Liver (tissue), 9 donors: ENCODE results near the gene OGFR. TPM values are rescaled to one million over a fixed set of nuclear protein-coding genes. Genes with fewer than 3 reads are reported as not detected.

Experiments used
- DNase-seq: peaks from one replicate; pipeline ENCODE4 v3.0.0-alpha.2; 2017; ENCODE audit warnings: low spot score
- H3K27ac ChIP-seq, 2 donors: one replicate each; pipeline ENCODE4 v1.7.0; 2013; ENCODE audit warnings: inconsistent platforms in 2 of 2, low read length in 2 of 2, control low read depth in 1 of 2, low read depth in 1 of 2, mild to moderate bottlenecking in 1 of 2
- H3K27me3 ChIP-seq, 4 donors: one replicate each; pipeline versions ENCODE4 v1.6.1 to v1.7.0; 2013; ENCODE audit warnings: low read length in 3 of 4, inconsistent platforms in 1 of 4, mild to moderate bottlenecking in 1 of 4, moderate library complexity in 1 of 4; ENCODE audit not compliant: control insufficient read depth in 4 of 4, insufficient read depth in 4 of 4
- H3K36me3 ChIP-seq, 4 donors: one replicate each; pipeline versions ENCODE4 v1.6.1 to v1.7.0; 2013; ENCODE audit warnings: low read length in 3 of 4, mild to moderate bottlenecking in 3 of 4, low read depth in 1 of 4, moderate library complexity in 1 of 4; ENCODE audit not compliant: control insufficient read depth in 4 of 4, insufficient read depth in 3 of 4
- H3K4me1 ChIP-seq, 4 donors: one replicate each; pipeline versions ENCODE4 v1.6.1 to v1.7.0; 2013; ENCODE audit warnings: low read length in 3 of 4, mild to moderate bottlenecking in 3 of 4, moderate library complexity in 1 of 4; ENCODE audit not compliant: control insufficient read depth in 4 of 4, insufficient read depth in 4 of 4
- H3K4me3 ChIP-seq, 3 donors: one replicate each; pipeline versions ENCODE4 v1.6.1 to v1.7.0; 2013; ENCODE audit warnings: low read length in 3 of 3, control low read depth in 1 of 3, low read depth in 1 of 3, mild to moderate bottlenecking in 1 of 3
- H3K9ac ChIP-seq, 2 donors: one replicate each; pipeline ENCODE4 v1.7.0; 2013; ENCODE audit warnings: low read length in 2 of 2, mild to moderate bottlenecking in 2 of 2, moderate library complexity in 2 of 2, control low read depth in 1 of 2, low read depth in 1 of 2
- H3K9me3 ChIP-seq, 4 donors: one replicate each; pipeline versions ENCODE4 v1.6.1 to v1.7.0; 2013; ENCODE audit warnings: low read length in 3 of 4; ENCODE audit not compliant: control insufficient read depth in 4 of 4
- ATF3 ChIP-seq: IDR thresholded peaks from 2 replicates; pipeline ENCODE4 v1.6.1; 2016; ENCODE audit warnings: antibody characterized with exemption
- CTCF ChIP-seq: fragments of 150-350 bp; IDR thresholded peaks from 2 replicates; pipeline ENCODE4 v1.5.1; 2017; ENCODE audit warnings: improper control_type of control experiment, low read depth, low read length; ENCODE audit not compliant: missing input control
- EGR1 ChIP-seq, 2 donors: IDR thresholded peaks; 2 replicates each; pipeline ENCODE4 v1.6.1; 2016 to 2018; ENCODE audit warnings: antibody characterized with exemption in 2 of 2, low read depth in 2 of 2
- FOXA1 ChIP-seq: IDR thresholded peaks from 2 replicates; pipeline ENCODE4 v1.6.1; 2016; ENCODE audit warnings: antibody characterized with exemption
- FOXA2 ChIP-seq: IDR thresholded peaks from 2 replicates; pipeline ENCODE4 v1.6.1; 2016; ENCODE audit warnings: antibody characterized with exemption
- GABPA ChIP-seq, 2 donors: IDR thresholded peaks in 1 of 2; conservative IDR thresholded peaks in 1 of 2; 2 replicates each; pipeline ENCODE4 v1.6.1; 2016; ENCODE audit warnings: antibody characterized with exemption in 2 of 2, mild to moderate bottlenecking in 1 of 2, moderate library complexity in 1 of 2
- HNF4A ChIP-seq, 2 donors: conservative IDR thresholded peaks; 2 replicates each; pipeline ENCODE4 v1.6.1; 2016; ENCODE audit warnings: antibody characterized with exemption in 2 of 2, mild to moderate bottlenecking in 2 of 2
- HNF4G ChIP-seq: IDR thresholded peaks from 2 replicates; pipeline ENCODE4 v1.6.1; 2016; ENCODE audit warnings: antibody characterized with exemption
- JUND ChIP-seq, 2 donors: IDR thresholded peaks; 2 replicates each; pipeline ENCODE4 v1.6.1; 2016; ENCODE audit warnings: antibody characterized with exemption in 2 of 2
- MAX ChIP-seq: IDR thresholded peaks from 2 replicates; pipeline ENCODE4 v1.6.1; 2016; ENCODE audit warnings: antibody characterized with exemption
- NR2F2 ChIP-seq: IDR thresholded peaks from 2 replicates; pipeline ENCODE4 v1.6.1; 2016; ENCODE audit warnings: antibody characterized with exemption
- RAD21 ChIP-seq, 2 donors: IDR thresholded peaks; 2 replicates each; pipeline ENCODE4 v1.6.1; 2016; ENCODE audit warnings: antibody characterized with exemption in 2 of 2, mild to moderate bottlenecking in 2 of 2
- REST ChIP-seq: IDR thresholded peaks from 2 replicates; pipeline ENCODE4 v1.6.1; 2016; ENCODE audit warnings: antibody characterized with exemption, mild to moderate bottlenecking
- RXRA ChIP-seq, 2 donors: IDR thresholded peaks; 2 replicates each; pipeline ENCODE4 v1.6.1; 2017 to 2018; ENCODE audit warnings: antibody characterized with exemption in 2 of 2, mild to moderate bottlenecking in 1 of 2
- SP1 ChIP-seq: IDR thresholded peaks from 2 replicates; pipeline ENCODE4 v1.6.1; 2018; ENCODE audit warnings: antibody characterized with exemption, mild to moderate bottlenecking
- TAF1 ChIP-seq: conservative IDR thresholded peaks from 2 replicates; pipeline ENCODE4 v1.6.1; 2016; ENCODE audit warnings: antibody characterized with exemption, mild to moderate bottlenecking
- YY1 ChIP-seq: IDR thresholded peaks from 2 replicates; pipeline ENCODE4 v1.6.1; 2016; ENCODE audit warnings: antibody characterized with exemption, mild to moderate bottlenecking
- ZBTB33 ChIP-seq: IDR thresholded peaks from 2 replicates; pipeline ENCODE4 v1.6.1; 2016; ENCODE audit warnings: antibody characterized with exemption
- WGBS: extraction: QIAGEN DNeasy Blood & Tissue Kit; methylation state at CpG from one replicate; pipeline ENCODE4 v1.1.7; 2013; 5-methylcytosine and 5-hydroxymethylcytosine counted together
- polyA plus RNA-seq, 2 donors: library from polyadenylated mRNA; stranded (reverse) in 1 of 2; unstranded in 1 of 2; fragments of 200-250 nt in 1 of 2; fragments of >200 nt in 1 of 2; fragmentation: Nextera tagmentation in 1 of 2; extraction: Ambion mirVana in 1 of 2; gene quantifications; one replicate each; pipeline versions ENCODE4 v1.2.1 to v1.2.3, GENCODE V29; 2013 to 2015
- total RNA-seq, 2 donors: library from RNA; depleted of rRNA; stranded (reverse); fragments of >200 nt; gene quantifications; one replicate each; pipeline ENCODE4 v1.2.3, GENCODE V29; 2014
- donor health status: healthy.
- donor health status: healthy.
- donor health status: healthy.
- donor health status: healthy.
- donor health status: healthy.

The OGFR gene
- total and polyA plus RNA-seq, 4 donors, result 5.9 to 59.4 (median 29.4) TPM

GRCh38 chr20:62776035-62776691 lies 28.5 kb upstream of the OGFR start:
- TF ChIP-seq FOXA1 (no peak), NR2F2 (no peak), CTCF (no peak), JUND (IDR thresholded peaks at IDR 0.05) (no peak), SP1 (no peak), MAX (no peak), ZBTB33 (no peak), RXRA (IDR thresholded peaks at IDR 0.05) (no peak), FOXA2 (no peak), EGR1 (IDR thresholded peaks at IDR 0.05; ENCODE audit: low read depth in 2 of 2) (no peak), TAF1 (no peak), REST (no peak), GABPA (IDR thresholded peaks at IDR 0.05 in 1 of 2, conservative IDR thresholded peaks at IDR 0.05 in 1 of 2) (no peak)
- no peaks in the 10 kb centered on the region for H3K9me3 ChIP-seq
- H3K9ac ChIP-seq, result no peak overlapping the region
- no peaks in the 10 kb centered on the region for H3K36me3 ChIP-seq
- 68% methylated on average over 24 of the region's 24 CpGs for WGBS
- H3K4me1 ChIP-seq, result peaks cover 23 to 48% (median 33%) of the 10 kb centered on the region in 4 donors
- H3K27me3 ChIP-seq, result no peaks in the 10 kb centered on the region
- no peak for DNase-seq
- peak overlapping the region; percentile 20 to 56 (median 30) for H3K4me3 ChIP-seq
- H3K27ac ChIP-seq, result peak overlapping the region; percentile 78 to 80

GRCh38 chr20:62776692-62777527 lies 27.7 kb upstream of the OGFR start:
- 53% methylated on average over 14 of the region's 14 CpGs for WGBS
- Histone ChIP-seq H3K27me3 (no peaks in the 10 kb centered on the region), H3K27ac (peak overlapping the region; percentile 78 to 80), H3K4me1 (peaks cover 21 to 41% (median 27%) of the 10 kb centered on the region in 4 donors), H3K4me3 (peak overlapping the region; percentile 20 to 56 (median 30)), H3K9ac (no peak overlapping the region), H3K9me3 (no peaks in the 10 kb centered on the region), H3K36me3 (no peaks in the 10 kb centered on the region)
- DNase-seq, result no peak
- TF ChIP-seq SP1 (peak; percentile 32), HNF4G (peak; percentile 11), MAX (no peak), NR2F2 (no peak), GABPA (IDR thresholded peaks at IDR 0.05 in 1 of 2, conservative IDR thresholded peaks at IDR 0.05 in 1 of 2) (peak in 1 of 2 donors; percentile 88), YY1 (no peak), FOXA2 (no peak), RAD21 (IDR thresholded peaks at IDR 0.05) (no peak), HNF4A (conservative IDR thresholded peaks at IDR 0.05) (peak; percentile 35 to 37), ATF3 (no peak), RXRA (IDR thresholded peaks at IDR 0.05) (peak; percentile 60 to 83), CTCF (no peak), EGR1 (IDR thresholded peaks at IDR 0.05; ENCODE audit: low read depth in 2 of 2) (peak; percentile 11 to 70)
